EL (cell line): Measurements from ENCODE around the gene COL9A3.

Experiments used
- DNase-seq: peaks from one replicate; pipeline ENCODE4 v3.0.0-alpha.2; 2016

The COL9A3 gene

GRCh38 chr20:62860391-62860923, 43.6 kb downstream of the COL9A3 start:
- DNase-seq: peak; percentile 51

- DNase-seq: peak; percentile 28
Measured at GRCh38 chr20:62860924-62861691, 44.3 kb downstream of the COL9A3 start.

- peak; percentile 79 for DNase-seq
Measured at GRCh38 chr20:62861726-62862336, 45.0 kb downstream of the COL9A3 start, which contains the start of gene TCFL5. TCFL5 (minus strand) TSS chr20:62861822; CDS start chr20:62861670, 152 bp downstream.

GRCh38 chr20:62864207-62864606, 47.4 kb downstream of the COL9A3 start:
- DNase-seq: no peak

- no peak for DNase-seq
Measured at GRCh38 chr20:62872184-62872847, 55.5 kb downstream of the COL9A3 start.

GRCh38 chr20:62872862-62873261, 56.0 kb downstream of the COL9A3 start:
- no peak for DNase-seq

- DNase-seq: no peak
Measured at GRCh38 chr20:62873280-62873679, 56.4 kb downstream of the COL9A3 start.

- DNase-seq: peak; percentile 66
Measured at GRCh38 chr20:62873681-62874031, 56.8 kb downstream of the COL9A3 start.

GRCh38 chr20:62874964-62875344, 58.1 kb downstream of the COL9A3 start:
- no peak for DNase-seq

GRCh38 chr20:62875419-62876361, 58.8 kb downstream of the COL9A3 start:
- peak; percentile 86 for DNase-seq

GRCh38 chr20:62876501-62876901, 59.7 kb downstream of the COL9A3 start:
- DNase-seq: no peak

GRCh38 chr20:62876902-62877816, 60.3 kb downstream of the COL9A3 start:
- DNase-seq: no peak

GRCh38 chr20:62878244-62879038, 61.6 kb downstream of the COL9A3 start:
- DNase-seq: no peak

- DNase-seq: no peak
Measured at GRCh38 chr20:62879275-62880146, 62.7 kb downstream of the COL9A3 start.

- DNase-seq: no peak
Measured at GRCh38 chr20:62880147-62880934, 63.5 kb downstream of the COL9A3 start.

GRCh38 chr20:62880935-62881661, 64.2 kb downstream of the COL9A3 start:
- no peak for DNase-seq

- no peak for DNase-seq
Measured at GRCh38 chr20:62881662-62882395, 65.0 kb downstream of the COL9A3 start.
